HepG2 (cell line): ENCODE data around the gene CAPN12. TPM values are rescaled to one million over a fixed set of nuclear protein-coding genes. Genes with fewer than 3 reads are reported as not detected.
A peak's percentile ranks its signal among the peaks of the same experiment; 100 is the strongest.

Source experiments
- BHLHE40 ChIP-seq: IDR thresholded peaks from 2 replicates; pipeline ENCODE4 v1.6.1; 2011; ENCODE audit warnings: low read length, improper control_type of control experiment
- HHEX ChIP-seq: IDR thresholded peaks from 2 replicates; pipeline ENCODE4 v1.6.1; 2016; ENCODE audit warnings: control low read depth
- KDM5A ChIP-seq: fragments of 200-600 bp; sonication (generic); IDR thresholded peaks from 2 replicates; pipeline ENCODE4 v1.7.0; 2018; ENCODE audit warnings: antibody characterized with exemption, mild to moderate bottlenecking, low read length, borderline replicate concordance
- MYC ChIP-seq: sonication (generic); formaldehyde crosslinking; IDR thresholded peaks from 2 replicates; pipeline ENCODE4 v1.9.0; 2021; ENCODE audit warnings: missing genetic modification reagents, borderline replicate concordance
- NCOR1 ChIP-seq: fragments of 200-600 bp; sonication (generic); IDR thresholded peaks from 2 replicates; pipeline ENCODE4 v1.7.0; 2017; ENCODE audit warnings: antibody characterized with exemption, low read length, borderline replicate concordance
- NFYC ChIP-seq: IDR thresholded peaks from 2 replicates; pipeline ENCODE4 v1.6.1; 2016; ENCODE audit warnings: missing genetic modification reagents, missing compliant biosample characterization
- PCBP2 ChIP-seq: fragments of 200-400 bp; formaldehyde crosslinking; optimal IDR thresholded peaks from 2 replicates; pipeline ENCODE3; 2018; ENCODE audit warnings: low read length, low read depth; ENCODE audit not compliant: poor library complexity, severe bottlenecking
- RXRB ChIP-seq: IDR thresholded peaks from 2 replicates; pipeline ENCODE4 v1.6.1; 2016; ENCODE audit warnings: borderline replicate concordance, missing genetic modification reagents, missing compliant biosample characterization
- THAP8 ChIP-seq: sonication (generic); formaldehyde crosslinking; IDR thresholded peaks from 2 replicates; pipeline ENCODE4 v1.5.1; 2020; ENCODE audit warnings: missing genetic modification reagents, mild to moderate bottlenecking, borderline replicate concordance
- ZBTB10 ChIP-seq: sonication (generic); formaldehyde crosslinking; IDR thresholded peaks from 2 replicates; pipeline ENCODE4 v1.4.0; 2020; ENCODE audit warnings: missing genetic modification reagents, borderline replicate concordance
- ZBTB42 ChIP-seq: sonication (generic); formaldehyde crosslinking; IDR thresholded peaks from 2 replicates; pipeline ENCODE4 v1.5.0; 2020; ENCODE audit warnings: mild to moderate bottlenecking, missing genetic modification reagents
- ZNF142 ChIP-seq: sonication (generic); formaldehyde crosslinking; IDR thresholded peaks from 2 replicates; pipeline ENCODE4 v1.4.0; 2020; ENCODE audit warnings: missing genetic modification reagents
- ZNF207 ChIP-seq: fragments of 450-650 bp; IDR thresholded peaks from 2 replicates; pipeline ENCODE4 v1.6.1; 2016; ENCODE audit warnings: antibody characterized with exemption, borderline replicate concordance
- ZNF253 ChIP-seq: sonication (generic); formaldehyde crosslinking; IDR thresholded peaks from 2 replicates; pipeline ENCODE4 v1.8.0; 2022; ENCODE audit warnings: mild to moderate bottlenecking, missing genetic modification reagents, borderline replicate concordance
- ZNF740 ChIP-seq: sonication (generic); formaldehyde crosslinking; IDR thresholded peaks from 2 replicates; pipeline ENCODE4 v1.4.0; 2020; ENCODE audit warnings: missing genetic modification reagents
- polyA plus RNA-seq, 8 experiments: library from polyadenylated mRNA; depleted of rRNA in 3 of 8; stranded (reverse) in 7 of 8; unstranded in 1 of 8; fragments of >200 nt; fragmentation: Illumina TruSeq in 4 of 8; extraction: Trizol in 4 of 8; gene quantifications; 2 replicates each; pipeline versions ENCODE4 v1.2.1 to v1.2.3, GENCODE V29; 2011 to 2016; ENCODE audit warnings: low read depth in 4 of 8, missing spikeins in 1 of 8, mixed read lengths in 1 of 8; ENCODE audit not compliant: insufficient read depth in 1 of 8
- total RNA-seq, 5 experiments: library from RNA; depleted of rRNA; stranded (reverse); fragments of >200 nt; fragmentation: Illumina TruSeq; extraction: Trizol; gene quantifications; 2 replicates each; pipeline ENCODE4 v1.2.3, GENCODE V29; 2016; ENCODE audit warnings: low read depth in 1 of 5

CAPN12 gene
- total and polyA plus RNA-seq, 2 of the 13 experiments (the other 11 are each of a cell fraction or from before 2014, with no cell fraction given), result 1.6 to 13.6 TPM

- TF ChIP-seq ZBTB10 (CRISPR knock-in tag), result peak; percentile 84; the same call in 1 of the 2 replicates
- TF ChIP-seq ZNF253 (CRISPR knock-in tag), result no peak
- TF ChIP-seq RXRB, result peak; percentile 76; the same call in 1 of the 2 replicates
- TF ChIP-seq HHEX (CRISPR knock-in tag), result no peak
- no peak for TF ChIP-seq KDM5A
- TF ChIP-seq ZNF142, result no peak
- no peak for TF ChIP-seq ZBTB42 (CRISPR knock-in tag)
- TF ChIP-seq PCBP2, result no peak
- TF ChIP-seq ZNF207, result no peak
- TF ChIP-seq NCOR1, result no peak
- peak; percentile 23; the same call in 1 of the 2 replicates for TF ChIP-seq MYC (CRISPR knock-in tag)
- peak; percentile 57 for TF ChIP-seq ZNF740
- no peak for TF ChIP-seq BHLHE40
- no peak for TF ChIP-seq THAP8 (CRISPR knock-in tag)
- TF ChIP-seq NFYC (CRISPR knock-in tag), result no peak
These were observed 22.1 kb downstream of the CAPN12 start (continued) for GRCh38 chr19:38721979-38722773.
